Measurements from ENCODE around the gene CALHM4. TPM values are rescaled to one million over a fixed set of nuclear protein-coding genes. Genes with fewer than 3 reads are reported as not detected.

Gene CALHM4
- total and polyA plus RNA-seq, 12 donors: 0.09 to 0.26 (median 0.22) TPM; not detected in 9

GRCh38 chr6:116515141-116515540, 38.4 kb upstream of the CALHM4 start:
- no peak overlapping the region for H3K4me3 ChIP-seq
- H3K4me1 ChIP-seq: peaks cover 0 to 34% (median 14%) of the 10 kb centered on the region in 9 donors
- ATAC-seq (no peak), DNase-seq (no peak)
- no peaks in the 10 kb centered on the region for H3K27me3 ChIP-seq
- no peak for TF ChIP-seq CTCF (IDR thresholded peaks at IDR 0.05)
- intact Hi-C loops (cut with DNase I): no loop called here
- no peak overlapping the region for H3K27ac ChIP-seq
- H3K9me3 ChIP-seq: no peaks in the 10 kb centered on the region
- peaks cover 0 to 47% (median 6%) of the 10 kb centered on the region in 9 donors for H3K36me3 ChIP-seq

- no peaks in the 10 kb centered on the region for H3K27me3 ChIP-seq
- DNase-seq (peak in 1 of 2 donors; percentile 10), ATAC-seq (no peak)
- 82 to 88% methylated on average over 4 of the region's 4 CpGs for WGBS, 2 donors
- no peak for TF ChIP-seq CTCF (IDR thresholded peaks at IDR 0.05)
- H3K27ac ChIP-seq: no peak overlapping the region
- intact Hi-C loops (cut with DNase I): no loop called here
- peaks cover 0 to 24% (median 4%) of the 10 kb centered on the region in 9 donors for H3K4me1 ChIP-seq
- H3K36me3 ChIP-seq: peaks cover 0 to 47% (median 6%) of the 10 kb centered on the region in 9 donors
- no peak overlapping the region for H3K4me3 ChIP-seq
- H3K9me3 ChIP-seq: no peaks in the 10 kb centered on the region
These were observed 34.8 kb upstream of the CALHM4 start for GRCh38 chr6:116518621-116519368.

GRCh38 chr6:116522896-116523295, 30.7 kb upstream of the CALHM4 start:
- H3K4me3 ChIP-seq: no peak overlapping the region
- intact Hi-C loops (cut with DNase I): no loop called here
- no peaks in the 10 kb centered on the region for H3K27me3 ChIP-seq
- H3K9me3 ChIP-seq: no peaks in the 10 kb centered on the region
- peaks cover 0 to 39% (median 8%) of the 10 kb centered on the region in 9 donors for H3K4me1 ChIP-seq
- TF ChIP-seq CTCF (IDR thresholded peaks at IDR 0.05): no peak
- 92 to 94% methylated on average over 2 of the region's 2 CpGs for WGBS, 2 donors
- H3K36me3 ChIP-seq: peaks cover 0 to 21% (median 0%) of the 10 kb centered on the region in 9 donors
- no peak overlapping the region for H3K27ac ChIP-seq
- ATAC-seq (no peak), DNase-seq (no peak)

- intact Hi-C loops (cut with DNase I): no loop called here
- DNase-seq (no peak), ATAC-seq (no peak)
- TF ChIP-seq CTCF (IDR thresholded peaks at IDR 0.05): no peak
- Histone ChIP-seq H3K4me1 (peaks cover 0 to 45% (median 9%) of the 10 kb centered on the region in 9 donors), H3K36me3 (peaks cover 0 to 8% (median 0%) of the 10 kb centered on the region in 9 donors), H3K27ac (no peak overlapping the region), H3K27me3 (no peaks in the 10 kb centered on the region), H3K9me3 (no peaks in the 10 kb centered on the region), H3K4me3 (no peak overlapping the region)
- WGBS, 2 donors: 88 to 94% methylated on average over 2 of the region's 2 CpGs
These were observed 29.3 kb upstream of the CALHM4 start for GRCh38 chr6:116524236-116524635.

Measured in heart right ventricle (tissue), 16 donors.